Progenitor cell of endocrine pancreas (in vitro differentiated cells): ENCODE measurements around the gene KRT13. TPM values are rescaled to one million over a fixed set of nuclear protein-coding genes. Genes with fewer than 3 reads are reported as not detected.

Experiments
- DNase-seq: peaks from one replicate; pipeline ENCODE4 v3.0.0; 2021; ENCODE audit warnings: low spot score; ENCODE audit not compliant: unreplicated experiment
- H3K27ac Mint-ChIP-seq: 2 replicates; pipeline ENCODE4 v1.8.0; 2021; ENCODE audit warnings: mild to moderate bottlenecking, moderate library complexity, mixed read lengths
- H3K27me3 Mint-ChIP-seq: 2 replicates; pipeline ENCODE4 v1.8.0; 2021; ENCODE audit warnings: mixed read lengths
- H3K36me3 Mint-ChIP-seq: 2 replicates; pipeline ENCODE4 v1.8.0; 2022; ENCODE audit warnings: mixed read lengths; ENCODE audit not compliant: insufficient read depth
- H3K4me1 Mint-ChIP-seq: 2 replicates; pipeline ENCODE4 v1.8.0; 2021; ENCODE audit warnings: low read depth, mixed read lengths
- H3K4me3 Mint-ChIP-seq: 2 replicates; pipeline ENCODE4 v1.8.0; 2021; ENCODE audit warnings: low read depth, mild to moderate bottlenecking, moderate library complexity, mixed read lengths
- H3K9me3 Mint-ChIP-seq: 2 replicates; pipeline ENCODE4 v1.8.0; 2021; ENCODE audit warnings: low read depth, mixed read lengths
- total RNA-seq: library from RNA; stranded (reverse); gene quantifications from 2 replicates; pipeline ENCODE4 v1.2.1, GENCODE V29; 2021
- TF ChIP-seq, protein P1 (sequence below): fragments of 200-600 bp; sonication (generic); IDR thresholded peaks from one replicate; pipeline ENCODE4 v1.5.0; 2021; ENCODE audit warnings: antibody characterized with exemption, mild to moderate bottlenecking; ENCODE audit not compliant: unreplicated experiment

Gene KRT13
- total RNA-seq, 1 donor from 2014 or later, result not detected

GRCh38 chr17:41539979-41540701 is 34.7 kb upstream of the KRT13 start:
- Mint-ChIP-seq H3K36me3 (no peaks in the 10 kb centered on the region), H3K9me3 (no peaks in the 10 kb centered on the region), H3K4me3 (no peak overlapping the region), H3K4me1 (peaks cover 54% of the 10 kb centered on the region), H3K27me3 (no peaks in the 10 kb centered on the region), H3K27ac (peak overlapping the region; percentile 3)
- DNase-seq, result no peak
- TF ChIP-seq, protein P1, sequence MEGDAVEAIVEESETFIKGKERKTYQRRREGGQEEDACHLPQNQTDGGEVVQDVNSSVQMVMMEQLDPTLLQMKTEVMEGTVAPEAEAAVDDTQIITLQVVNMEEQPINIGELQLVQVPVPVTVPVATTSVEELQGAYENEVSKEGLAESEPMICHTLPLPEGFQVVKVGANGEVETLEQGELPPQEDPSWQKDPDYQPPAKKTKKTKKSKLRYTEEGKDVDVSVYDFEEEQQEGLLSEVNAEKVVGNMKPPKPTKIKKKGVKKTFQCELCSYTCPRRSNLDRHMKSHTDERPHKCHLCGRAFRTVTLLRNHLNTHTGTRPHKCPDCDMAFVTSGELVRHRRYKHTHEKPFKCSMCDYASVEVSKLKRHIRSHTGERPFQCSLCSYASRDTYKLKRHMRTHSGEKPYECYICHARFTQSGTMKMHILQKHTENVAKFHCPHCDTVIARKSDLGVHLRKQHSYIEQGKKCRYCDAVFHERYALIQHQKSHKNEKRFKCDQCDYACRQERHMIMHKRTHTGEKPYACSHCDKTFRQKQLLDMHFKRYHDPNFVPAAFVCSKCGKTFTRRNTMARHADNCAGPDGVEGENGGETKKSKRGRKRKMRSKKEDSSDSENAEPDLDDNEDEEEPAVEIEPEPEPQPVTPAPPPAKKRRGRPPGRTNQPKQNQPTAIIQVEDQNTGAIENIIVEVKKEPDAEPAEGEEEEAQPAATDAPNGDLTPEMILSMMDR, result no peak

DNA sequence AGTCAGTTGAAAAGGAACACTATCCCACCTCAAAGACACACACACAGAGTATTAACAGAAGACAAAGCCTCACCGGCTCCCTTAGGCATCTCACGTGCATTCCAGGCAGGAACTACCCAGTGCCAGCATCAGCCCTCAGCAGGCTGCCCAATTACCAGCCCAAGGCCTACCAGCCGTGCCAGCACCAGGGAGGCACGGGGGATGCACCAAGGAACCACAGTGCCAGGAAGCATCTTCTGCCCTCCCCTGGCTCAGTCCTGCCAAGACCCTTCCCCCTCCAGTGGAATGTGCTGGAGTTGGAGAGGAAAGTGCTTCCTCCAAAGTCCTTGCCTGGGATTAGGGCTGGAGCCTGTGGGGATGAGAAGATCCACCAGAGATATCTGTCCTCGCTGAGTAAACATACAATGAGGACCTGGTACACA is 33.7 kb upstream of the KRT13 start:
- Mint-ChIP-seq H3K4me3 (no peak overlapping the region), H3K27me3 (no peaks in the 10 kb centered on the region), H3K27ac (no peak overlapping the region), H3K4me1 (peaks cover 46% of the 10 kb centered on the region), H3K36me3 (no peaks in the 10 kb centered on the region), H3K9me3 (no peaks in the 10 kb centered on the region)
- no peak for DNase-seq
- TF ChIP-seq, protein P1, result no peak

DNA sequence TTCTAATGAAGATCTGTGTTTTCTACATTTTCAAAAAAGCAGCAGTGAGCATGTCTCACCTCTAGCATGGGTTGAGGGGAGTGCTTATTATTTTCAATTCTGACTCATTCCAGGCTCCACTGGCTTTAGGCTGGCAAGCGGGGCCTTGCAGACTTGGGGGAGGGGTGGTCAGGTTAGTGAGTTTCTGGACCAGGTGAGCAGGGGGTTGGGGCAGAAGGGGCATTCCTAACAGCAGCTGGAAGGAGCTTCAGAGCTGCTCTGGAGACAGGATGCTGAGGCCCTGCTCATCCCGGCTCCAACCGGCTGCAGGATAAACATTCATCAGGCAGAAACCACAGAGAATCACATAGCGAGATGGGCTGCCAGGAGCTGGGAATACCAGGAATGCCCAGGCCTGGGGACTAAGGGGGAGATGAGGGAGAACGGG is 33.2 kb upstream of the KRT13 start:
- no peak for DNase-seq
- Mint-ChIP-seq H3K27me3 (no peaks in the 10 kb centered on the region), H3K4me1 (peaks cover 46% of the 10 kb centered on the region), H3K27ac (no peak overlapping the region), H3K9me3 (no peaks in the 10 kb centered on the region), H3K4me3 (no peak overlapping the region), H3K36me3 (no peaks in the 10 kb centered on the region)
- TF ChIP-seq, protein P1, result no peak

GRCh38 chr17:41537990-41538389 is 32.6 kb upstream of the KRT13 start:
- Mint-ChIP-seq H3K9me3 (no peaks in the 10 kb centered on the region), H3K27me3 (no peaks in the 10 kb centered on the region), H3K4me3 (no peak overlapping the region), H3K27ac (no peak overlapping the region), H3K36me3 (no peaks in the 10 kb centered on the region), H3K4me1 (peaks cover 46% of the 10 kb centered on the region)
- no peak for DNase-seq
- TF ChIP-seq, protein P1, result no peak

- Mint-ChIP-seq H3K27me3 (no peaks in the 10 kb centered on the region), H3K4me1 (peaks cover 46% of the 10 kb centered on the region), H3K36me3 (no peaks in the 10 kb centered on the region), H3K9me3 (no peaks in the 10 kb centered on the region), H3K4me3 (no peak overlapping the region), H3K27ac (peak overlapping the region; percentile 82)
- no peak for DNase-seq
- TF ChIP-seq, protein P1, result no peak
These were observed 32.2 kb upstream of the KRT13 start for GRCh38 chr17:41537614-41537954.
